HG03064 (cell line): ENCODE data around the gene CMA1.
"Not testable (repeated sequence)": the region's sequence is repeated elsewhere in the genome, so short reads cannot be mapped to it uniquely, and the experiment has no call there.

Source experiments
- ATAC-seq: cut with Tn5 transposase; IDR thresholded peaks from one replicate; pipeline ENCODE4 v1.9.1; 2021; ENCODE audit warnings: low read depth; ENCODE audit not compliant: unreplicated experiment

The CMA1 gene

GRCh38 chr14:24470450-24470849 is 37.6 kb downstream of the CMA1 start:
- not testable (repeated sequence) for ATAC-seq

GRCh38 chr14:24465805-24466204 is 42.3 kb downstream of the CMA1 start:
- ATAC-seq: no peak

GRCh38 chr14:24465368-24465767 is 42.7 kb downstream of the CMA1 start:
- ATAC-seq: no peak

GRCh38 chr14:24463884-24464785 is 43.9 kb downstream of the CMA1 start:
- no peak for ATAC-seq

GRCh38 chr14:24463017-24463883 is 44.8 kb downstream of the CMA1 start:
- no peak for ATAC-seq

- no peak for ATAC-seq
Measured at GRCh38 chr14:24461336-24461735, 46.7 kb downstream of the CMA1 start.

GRCh38 chr14:24459331-24459730 is 48.7 kb downstream of the CMA1 start:
- ATAC-seq: no peak

- no peak for ATAC-seq
Measured at GRCh38 chr14:24458736-24459135, 49.3 kb downstream of the CMA1 start.

- ATAC-seq: no peak
Measured at GRCh38 chr14:24456980-24457379, 51.1 kb downstream of the CMA1 start.
